HG03571 (cell line): ENCODE data around the gene PPP4R1.
"Not testable (repeated sequence)": the region's sequence is repeated elsewhere in the genome, so short reads cannot be mapped to it uniquely, and the experiment has no call there.

ENCODE experiments used
- ATAC-seq: cut with Tn5 transposase; IDR thresholded peaks from one replicate; pipeline ENCODE4 v1.9.1; 2021; ENCODE audit not compliant: unreplicated experiment

The PPP4R1 gene

DNA sequence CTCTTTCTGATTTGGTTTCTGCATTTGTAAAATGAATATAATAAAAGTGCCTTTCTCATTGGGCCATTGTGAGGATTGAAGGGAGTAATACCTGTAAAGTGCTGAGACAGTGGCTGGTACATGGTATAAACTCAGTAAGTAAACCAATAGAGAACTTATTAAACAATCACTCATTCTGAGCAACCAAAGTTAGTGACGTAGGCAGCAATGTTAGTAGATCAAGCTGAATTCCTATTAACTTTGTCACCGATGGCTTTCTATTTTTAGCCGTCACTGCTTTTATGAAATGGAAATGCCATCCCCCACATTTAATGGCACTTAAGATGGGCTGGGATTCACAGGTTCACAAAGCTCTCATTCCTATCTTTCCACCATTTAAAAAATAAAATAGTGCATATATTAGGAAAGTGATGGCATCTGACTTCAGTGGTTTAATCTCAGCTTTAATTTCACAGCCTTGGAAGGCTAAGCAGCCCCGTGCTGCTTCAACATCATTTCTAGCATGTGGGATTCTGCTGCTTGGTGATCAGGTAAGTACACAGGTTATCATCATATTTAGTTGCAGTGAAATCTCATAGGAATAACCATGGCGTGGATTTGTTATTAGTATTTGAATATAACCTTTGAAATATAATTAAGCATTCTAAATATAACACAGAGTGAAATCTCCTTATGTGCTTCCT is 17.6 kb upstream of the PPP4R1 start:
- no peak for ATAC-seq

DNA sequence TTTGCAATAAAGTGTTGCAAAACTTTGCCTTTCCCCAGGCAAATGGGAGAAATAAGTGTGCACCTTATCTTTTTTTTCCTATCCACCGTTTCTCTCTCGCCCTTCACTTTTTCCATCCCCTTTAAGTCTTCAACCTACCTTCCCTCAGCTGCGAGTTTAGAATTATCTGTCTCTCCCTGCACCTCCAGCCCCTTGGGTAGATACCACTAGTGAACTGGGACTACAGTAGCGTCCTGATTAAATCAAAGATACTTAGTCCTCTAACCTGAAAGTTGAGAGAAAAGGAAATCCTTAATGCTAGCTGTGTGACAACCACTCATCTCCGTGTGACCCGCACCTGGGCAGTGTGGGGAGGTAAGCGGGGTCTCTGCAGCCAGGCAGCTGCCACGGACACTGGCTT is 16.1 kb upstream of the PPP4R1 start:
- no peak for ATAC-seq

DNA sequence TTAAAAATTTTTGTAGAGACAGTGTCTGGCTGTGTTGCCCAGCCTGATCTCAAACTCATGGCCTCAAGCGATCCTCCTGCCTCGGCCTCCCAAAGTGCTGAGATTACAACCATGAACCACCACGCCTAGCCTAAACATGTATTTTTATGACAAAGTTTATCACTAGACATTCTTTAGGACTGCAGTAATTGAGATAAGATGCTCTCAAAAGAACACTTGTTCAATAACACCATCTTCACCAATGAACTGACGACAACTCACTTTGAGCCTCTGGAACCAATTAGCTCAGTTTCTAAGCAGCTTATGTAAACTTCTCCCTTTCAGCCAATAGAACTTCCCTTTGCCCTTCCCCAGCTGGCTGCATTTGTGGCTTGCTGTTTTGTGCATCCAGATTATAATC is 15.3 kb upstream of the PPP4R1 start:
- no peak for ATAC-seq

DNA sequence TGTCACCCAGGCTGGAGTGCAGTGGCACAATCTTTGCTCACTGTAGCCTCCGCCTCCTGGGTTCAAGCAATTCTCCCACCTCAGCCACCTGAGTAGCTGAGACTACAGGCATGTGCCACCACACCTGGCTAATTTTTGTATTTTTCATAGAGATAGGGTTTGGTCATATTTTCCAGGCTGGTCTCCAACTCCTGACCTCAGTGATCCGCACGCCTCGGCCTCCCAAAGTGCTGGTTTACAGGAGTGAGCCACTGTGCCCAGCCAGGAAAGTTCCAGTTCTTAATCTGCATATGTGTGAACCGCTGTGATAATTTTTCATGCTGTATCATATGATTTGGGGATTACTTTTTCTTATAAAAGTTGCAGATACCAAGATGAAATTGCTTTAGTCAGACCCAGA is 14.6 kb upstream of the PPP4R1 start:
- no peak for ATAC-seq

DNA sequence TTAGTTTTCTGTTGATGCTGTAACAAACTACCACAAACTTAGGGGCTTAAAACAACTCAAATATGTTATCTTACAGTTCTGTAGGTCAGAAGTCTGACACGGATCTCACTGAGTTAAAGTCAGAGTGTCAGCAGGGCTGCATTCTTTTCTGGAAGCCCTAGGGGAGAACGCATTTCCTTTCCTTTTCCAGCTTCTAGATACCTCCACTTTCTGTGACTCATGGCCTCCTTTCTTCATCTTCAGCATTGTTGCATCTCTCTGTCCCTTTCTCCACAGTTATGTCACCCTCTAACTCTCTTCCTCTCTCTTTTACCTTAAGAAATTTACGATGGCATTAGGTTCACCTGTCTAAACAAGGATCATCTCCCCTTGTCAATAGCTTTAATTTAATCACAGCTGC is 13.3 kb upstream of the PPP4R1 start:
- ATAC-seq, result no peak

DNA sequence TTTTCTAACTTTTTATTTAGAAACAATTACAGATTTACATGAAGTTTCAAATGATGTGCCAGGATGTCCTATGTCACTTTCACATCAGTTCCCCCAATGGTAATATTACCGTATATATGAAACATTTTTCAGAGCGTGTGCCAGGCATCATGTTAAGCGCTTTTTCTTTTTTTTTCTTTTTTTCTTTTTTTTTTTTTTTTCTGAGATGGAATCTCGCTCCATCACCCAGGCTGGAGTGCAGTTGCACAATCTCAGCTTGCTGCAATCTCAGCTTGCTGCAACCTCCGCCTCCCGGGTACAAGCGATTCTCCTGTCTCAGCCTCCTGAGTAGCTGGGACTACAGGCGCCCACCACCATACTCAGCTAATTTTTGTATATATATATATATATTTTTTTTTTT is 5.6 kb upstream of the PPP4R1 start:
- ATAC-seq, result no peak

DNA sequence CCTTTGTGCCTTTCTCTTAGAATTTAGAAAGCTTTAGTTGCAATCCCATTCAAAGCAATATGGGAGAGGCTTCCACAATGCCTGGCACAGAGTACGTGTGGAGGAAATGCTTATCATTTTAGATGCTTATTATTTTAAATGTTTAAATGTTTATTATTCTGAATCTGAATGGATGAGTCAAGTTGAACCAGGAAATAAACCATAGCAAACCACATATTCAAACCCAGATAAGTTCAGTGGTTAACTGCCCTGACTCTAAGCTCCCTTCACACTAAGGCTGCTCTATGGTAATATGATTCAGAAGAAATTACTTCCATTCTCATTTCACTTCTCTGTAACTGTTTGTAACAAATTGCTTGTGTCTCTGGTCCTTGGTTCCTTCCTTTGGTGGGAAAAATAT is 5.2 kb upstream of the PPP4R1 start:
- no peak for ATAC-seq

DNA sequence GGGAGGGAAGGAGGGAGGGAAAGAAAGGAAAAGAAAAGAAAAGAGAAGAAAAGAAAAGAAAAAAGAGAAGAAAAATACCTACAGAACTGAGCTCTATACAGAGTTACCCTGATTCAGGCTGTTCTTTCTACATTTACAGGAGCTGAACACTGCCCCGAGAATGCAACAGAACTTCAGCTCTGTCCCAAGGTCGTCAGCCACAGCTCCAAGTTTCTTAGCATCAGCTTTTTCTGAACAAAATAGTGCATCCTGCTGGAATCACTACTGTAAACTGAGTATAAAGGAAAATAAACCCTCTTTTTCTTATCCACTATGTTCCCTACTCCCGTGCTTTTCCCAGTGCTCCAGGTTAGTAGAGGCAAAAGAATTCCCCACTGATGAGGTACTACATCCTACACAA is 4.7 kb upstream of the PPP4R1 start:
- ATAC-seq, result no peak

DNA sequence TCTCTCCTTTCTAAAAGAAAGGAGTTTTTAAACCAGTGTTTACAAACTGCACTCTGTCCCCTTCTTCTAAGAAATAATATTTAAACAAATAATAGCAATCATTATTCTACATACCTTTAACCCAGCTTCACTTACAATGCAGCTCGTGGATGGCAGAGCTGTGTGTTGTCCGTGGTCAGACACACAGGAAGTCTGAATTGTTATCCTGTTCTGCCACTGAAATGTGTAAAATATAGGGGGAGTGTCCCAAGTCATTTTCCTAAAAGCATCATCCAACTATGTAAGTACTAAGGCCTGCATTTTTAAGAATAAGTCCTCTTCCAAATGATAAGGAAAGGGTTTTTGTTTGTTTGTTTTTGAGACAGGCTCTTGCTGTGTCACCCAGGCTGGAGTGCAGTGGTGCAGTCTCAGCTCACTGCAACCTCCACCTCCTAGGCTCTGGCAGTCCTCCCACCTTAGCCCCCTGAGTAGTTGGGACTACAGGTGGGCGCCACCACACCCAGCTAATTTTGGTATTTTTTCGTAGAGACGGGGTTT is 2.7 kb upstream of the PPP4R1 start:
- ATAC-seq, result no peak

DNA sequence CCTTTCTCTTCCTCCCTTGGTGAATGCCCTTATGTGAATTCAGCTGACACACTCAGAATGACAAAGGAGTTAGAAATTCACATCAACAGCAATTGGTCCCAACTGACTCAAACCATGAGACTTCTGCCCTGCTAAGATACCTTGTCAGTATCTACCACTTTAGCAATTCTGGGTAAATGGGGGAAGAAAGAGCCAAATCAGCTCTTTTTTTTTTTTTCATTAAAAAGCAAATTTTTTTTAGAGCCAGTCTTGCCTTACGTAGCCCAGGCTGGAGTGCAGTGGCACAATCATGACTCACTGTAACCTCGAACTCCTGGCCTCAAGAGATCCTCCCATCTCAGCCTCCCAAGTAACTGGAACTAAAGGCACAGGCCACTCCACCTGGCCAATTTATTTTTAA is 1.7 kb upstream of the PPP4R1 start:
- no peak for ATAC-seq

DNA sequence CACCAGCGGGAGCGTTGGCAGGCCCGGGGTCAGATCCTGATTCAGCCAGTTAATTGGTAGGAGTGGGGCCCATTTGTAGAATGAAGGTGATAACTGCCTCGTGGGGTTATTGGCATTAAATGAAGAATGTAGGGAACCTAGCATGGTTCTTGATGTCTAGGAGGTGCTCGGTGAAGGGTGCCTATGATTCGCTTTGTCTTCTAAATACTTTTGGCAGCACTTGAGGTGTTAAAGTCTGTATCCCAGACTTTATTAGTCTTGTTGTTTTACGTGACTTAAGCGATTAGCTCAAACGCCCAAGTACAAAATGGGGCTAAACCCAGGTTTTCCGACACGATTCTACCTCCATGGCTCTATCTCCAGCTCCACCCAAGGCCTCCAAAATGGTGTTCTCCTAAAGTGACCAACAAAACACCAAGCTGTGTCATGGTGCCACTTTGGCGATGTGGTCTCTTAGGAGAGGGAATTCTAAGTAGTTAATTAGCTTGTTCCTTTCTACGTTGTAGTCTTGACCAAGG is 980 bp upstream of the PPP4R1 start:
- no peak for ATAC-seq

DNA sequence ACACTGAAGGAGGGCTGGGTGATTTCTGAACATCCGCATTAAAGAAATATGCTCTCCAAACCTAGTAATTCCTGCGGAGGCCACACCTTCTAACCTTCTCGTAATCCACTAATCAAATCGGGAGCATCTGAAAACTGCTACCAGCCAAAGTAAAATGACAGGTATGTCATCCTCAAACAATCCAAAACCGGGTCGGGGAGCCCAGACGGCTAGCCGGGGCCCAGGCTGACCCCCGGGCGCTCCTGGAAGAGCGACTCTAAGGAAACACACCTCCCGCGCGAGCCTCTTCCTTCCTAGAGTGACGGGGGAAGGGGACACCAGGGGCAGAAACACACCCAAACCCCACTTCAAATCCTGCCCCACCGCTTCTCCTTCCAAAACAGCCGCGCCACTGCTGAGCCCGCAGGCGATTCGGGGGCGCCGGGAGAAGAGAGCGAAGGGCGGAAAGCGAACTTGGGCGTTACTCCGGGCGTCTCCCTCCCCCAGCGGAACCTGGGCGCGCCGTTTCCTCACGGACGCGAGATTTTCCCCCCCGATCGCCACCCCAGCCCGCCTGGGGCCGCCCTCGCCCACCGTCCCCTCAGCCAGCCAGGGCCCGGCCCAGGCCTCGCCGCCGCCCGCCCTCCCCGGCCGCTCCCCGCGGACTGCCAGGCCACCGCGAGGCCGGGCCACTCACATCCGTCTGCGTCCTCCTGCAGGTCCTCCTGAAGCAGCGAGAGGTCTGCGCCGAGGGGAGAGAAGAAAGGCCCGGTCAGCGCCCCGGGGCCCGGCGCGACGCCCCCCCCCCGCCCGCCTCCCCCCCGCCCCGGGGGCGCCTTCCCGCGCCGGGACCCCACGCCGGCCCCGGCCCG is 584 bp downstream of the PPP4R1 start:
- ATAC-seq, result peak; percentile 34

DNA sequence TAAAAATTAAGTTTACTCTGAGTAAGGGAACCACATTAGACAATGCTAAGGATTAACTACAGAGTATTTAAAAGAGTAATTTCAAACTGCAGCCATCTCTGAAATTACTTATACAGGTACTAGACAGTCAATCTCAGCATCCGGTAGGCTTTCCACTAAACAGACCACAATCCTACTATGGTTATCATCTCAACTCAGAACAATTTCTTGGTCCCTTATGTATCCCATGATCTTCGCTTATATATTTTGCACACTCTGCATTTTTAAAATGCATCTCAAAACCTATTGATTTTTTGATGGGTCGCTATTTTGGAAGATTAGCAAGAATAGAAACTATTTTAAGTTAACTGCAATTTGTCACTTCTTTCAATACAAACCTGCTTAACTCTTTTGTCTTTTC is 1.4 kb downstream of the PPP4R1 start:
- ATAC-seq, result no peak

DNA sequence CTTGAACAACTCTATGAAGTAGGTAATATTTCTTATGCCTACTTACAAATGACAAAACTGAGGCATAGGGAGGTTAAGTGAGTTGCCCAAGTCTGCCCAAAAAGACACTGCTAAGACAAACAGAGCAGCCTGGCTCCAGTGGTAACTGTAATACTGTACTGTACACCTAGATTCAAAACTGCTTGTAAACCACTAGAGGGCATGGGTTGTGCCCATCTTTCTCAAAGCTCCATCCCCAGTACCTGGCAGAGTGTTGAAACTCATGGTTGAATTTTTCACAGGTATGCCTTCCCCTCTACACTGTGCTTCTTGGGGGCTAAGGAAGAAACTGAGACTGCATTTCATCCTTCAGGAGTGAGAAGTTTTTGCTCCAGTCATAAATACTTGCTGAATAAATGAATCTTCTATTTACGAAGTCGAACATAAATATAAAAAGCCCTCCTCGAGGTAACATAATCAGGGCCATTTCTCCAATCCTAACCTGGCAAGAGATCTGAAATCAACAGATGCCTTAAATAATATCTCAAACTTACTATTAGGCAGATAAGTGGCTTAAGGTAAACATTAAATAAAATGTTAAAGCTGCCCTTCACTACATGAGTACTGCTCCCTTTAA is 2.0 kb downstream of the PPP4R1 start:
- ATAC-seq, result no peak

DNA sequence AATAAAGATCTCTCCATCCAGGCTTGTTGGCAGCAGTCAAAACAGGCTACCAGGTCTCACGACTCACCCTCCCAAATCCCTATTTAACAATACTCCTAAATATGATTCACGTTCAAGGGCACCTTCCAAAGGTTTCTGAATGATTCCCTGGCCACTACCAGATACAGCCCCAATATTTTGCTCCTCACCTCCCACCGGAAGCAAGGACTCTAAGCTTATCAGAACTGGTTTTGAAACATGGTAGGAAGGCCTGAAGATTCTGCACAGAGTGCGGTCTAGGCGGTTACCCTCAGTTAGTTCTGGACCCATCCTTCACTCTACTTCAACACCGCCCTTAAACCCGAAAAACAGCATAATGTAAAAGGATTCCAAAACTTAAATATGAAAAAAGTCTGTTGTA is 5.2 kb downstream of the PPP4R1 start:
- no peak for ATAC-seq

DNA sequence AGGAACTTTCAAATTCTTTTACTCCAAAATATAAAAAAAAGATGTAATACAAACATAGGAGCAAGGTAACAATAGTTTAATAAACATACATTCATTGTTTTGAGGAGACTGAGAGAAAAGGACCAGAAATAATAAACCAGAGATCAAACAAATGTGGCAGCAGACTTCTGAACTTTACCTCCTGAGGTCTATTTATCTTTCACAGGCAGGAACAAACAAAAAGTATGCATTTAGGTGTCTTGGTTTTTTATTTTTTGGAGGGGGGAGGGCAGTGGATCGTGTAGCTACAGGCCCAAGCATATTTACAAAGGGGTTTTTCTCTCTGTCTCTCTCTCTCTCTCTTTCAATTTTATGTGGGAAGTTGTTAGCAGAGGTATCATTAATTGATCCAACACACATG is 5.6 kb downstream of the PPP4R1 start:
- ATAC-seq, result no peak

DNA sequence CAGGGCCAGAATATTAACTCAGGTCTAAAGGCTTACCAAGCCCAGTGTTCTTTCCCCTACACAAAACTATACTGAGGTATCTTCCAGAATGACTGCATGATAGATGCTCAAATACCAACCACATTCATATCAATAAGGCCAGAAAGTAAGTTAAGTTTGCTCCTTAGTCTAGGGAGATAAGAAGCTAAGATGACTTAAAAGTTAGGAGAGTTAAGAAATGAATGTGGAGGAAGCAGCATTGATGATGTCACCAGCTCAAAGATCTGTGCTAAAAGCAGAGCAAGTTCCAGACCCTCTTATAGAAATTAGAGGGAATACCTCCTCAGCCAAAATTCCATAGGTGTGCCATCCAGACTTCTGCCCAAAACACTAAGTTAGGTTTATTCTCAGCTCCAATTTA is 6.1 kb downstream of the PPP4R1 start:
- no peak for ATAC-seq

DNA sequence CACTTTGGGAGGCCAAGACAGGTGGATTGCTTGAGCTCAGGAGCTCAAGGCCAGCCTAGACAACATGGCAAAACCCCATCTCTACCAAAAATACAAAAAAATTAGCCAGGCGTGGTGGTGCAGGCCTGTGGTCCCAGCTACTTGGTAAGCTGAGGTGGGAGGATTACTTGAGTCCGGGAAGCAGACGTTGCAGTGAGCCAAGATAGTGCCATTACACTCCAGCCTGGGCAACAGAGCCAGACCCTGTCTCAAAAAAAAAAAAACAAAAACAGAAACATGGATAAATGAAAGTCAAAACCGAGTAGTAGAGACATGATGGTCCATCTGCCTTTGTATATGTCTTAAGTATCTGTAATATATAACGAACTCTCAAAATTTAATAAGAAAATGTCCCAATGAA is 7.2 kb downstream of the PPP4R1 start:
- ATAC-seq, result not testable (repeated sequence)

DNA sequence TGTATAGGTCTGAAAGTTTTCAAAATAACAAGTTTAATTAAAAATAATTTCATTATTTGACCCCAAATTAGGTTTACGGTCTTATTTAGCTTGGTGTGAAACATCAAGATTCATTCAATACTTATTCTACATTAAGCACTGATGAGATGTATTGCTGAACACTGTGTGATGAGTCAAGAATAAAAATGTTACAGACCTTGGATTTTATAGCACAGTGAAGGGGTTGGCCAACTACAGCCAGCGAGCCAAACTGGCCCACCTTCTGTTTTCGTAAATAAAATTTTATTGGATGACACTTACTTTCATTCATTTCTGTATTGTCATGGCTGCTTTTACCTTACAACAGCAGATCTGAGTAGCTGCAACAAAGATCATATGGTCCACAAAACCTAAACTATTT is 8.3 kb downstream of the PPP4R1 start:
- no peak for ATAC-seq

DNA sequence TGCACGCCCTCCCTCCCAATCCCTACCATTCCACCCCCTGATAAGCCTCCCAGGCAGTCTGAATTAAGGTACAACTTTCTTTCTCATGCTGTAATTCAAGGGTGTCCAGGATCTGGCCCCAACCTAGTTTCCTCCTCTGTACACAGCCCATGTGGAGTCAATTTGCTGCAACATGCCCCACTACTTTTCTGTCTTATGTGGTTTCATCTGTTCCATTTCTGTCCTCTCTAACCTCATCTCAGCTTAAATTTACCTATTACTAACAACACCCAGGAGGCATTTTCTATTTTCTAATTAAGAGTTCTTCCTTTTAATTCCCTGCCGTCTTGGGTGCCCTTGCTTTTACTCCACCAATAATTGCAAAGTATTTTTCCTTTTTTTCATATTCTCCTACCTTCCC is 10.0 kb downstream of the PPP4R1 start:
- no peak for ATAC-seq

DNA sequence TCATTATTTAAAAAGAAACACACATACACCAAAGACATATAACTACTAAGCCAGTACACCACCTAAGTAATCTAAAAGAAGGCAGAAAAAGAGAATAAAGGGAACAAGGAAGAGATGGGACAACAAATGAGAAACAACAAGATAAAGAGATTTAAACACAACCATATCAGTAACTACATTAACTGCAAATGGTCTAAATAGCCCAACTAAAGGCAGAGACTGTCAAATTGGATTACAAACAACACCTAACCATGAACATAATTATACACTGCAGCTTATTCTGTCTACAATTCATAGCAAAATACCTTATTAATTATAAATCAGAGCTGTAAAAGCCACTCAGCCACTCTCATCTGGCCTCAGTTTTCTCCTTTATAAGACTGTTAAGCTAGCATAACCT is 15.0 kb downstream of the PPP4R1 start:
- no peak for ATAC-seq

DNA sequence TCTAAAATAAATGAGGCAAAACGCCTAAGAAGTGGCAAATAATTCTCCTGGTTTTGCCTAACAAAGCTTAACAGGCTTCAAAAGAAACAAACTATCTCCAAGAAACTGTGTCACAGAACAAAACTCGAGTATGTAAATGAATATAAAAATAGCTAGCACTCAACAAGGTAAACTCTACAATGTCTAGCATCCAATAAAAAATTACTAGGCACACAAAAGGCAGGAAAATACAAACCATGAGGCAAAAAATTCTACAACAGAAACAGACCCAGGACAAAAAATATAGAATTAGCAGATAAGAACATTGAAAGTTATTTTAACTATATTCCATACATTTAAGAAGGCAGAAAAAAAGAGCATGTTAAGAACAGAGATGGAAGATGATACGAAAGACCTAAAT is 16.8 kb downstream of the PPP4R1 start:
- no peak for ATAC-seq
